ENCODE results near the gene BMAL2.

Gene BMAL2

GRCh38 chr12:27324530-27324929, 8.1 kb upstream of the BMAL2 start:
- DNase-seq = peak; percentile 28

GRCh38 chr12:27330846-27331245, 1.8 kb upstream of the BMAL2 start:
- no peak for DNase-seq

GRCh38 chr12:27331291-27331926, 1.2 kb upstream of the BMAL2 start:
- peak; percentile 88 for DNase-seq

- no peak for DNase-seq
Measured at GRCh38 chr12:27331927-27332324, 710 bp upstream of the BMAL2 start.

- DNase-seq = no peak
Measured at GRCh38 chr12:27332407-27332713, 276 bp upstream of the BMAL2 start.

GRCh38 chr12:27333403-27334009, 870 bp downstream of the BMAL2 start:
- DNase-seq = no peak

- DNase-seq = no peak
Measured at GRCh38 chr12:27334042-27334720, 1.5 kb downstream of the BMAL2 start.

- no peak for DNase-seq
Measured at GRCh38 chr12:27334721-27335082, 2.1 kb downstream of the BMAL2 start.

- DNase-seq = no peak
Measured at GRCh38 chr12:27335364-27336281, 3.0 kb downstream of the BMAL2 start.

GRCh38 chr12:27336282-27336653, 3.6 kb downstream of the BMAL2 start:
- DNase-seq = no peak

- no peak for DNase-seq
Measured at GRCh38 chr12:27337376-27337775, 4.7 kb downstream of the BMAL2 start.

- DNase-seq = no peak
Measured at GRCh38 chr12:27338473-27338872, 5.8 kb downstream of the BMAL2 start.

GRCh38 chr12:27340971-27341370, 8.3 kb downstream of the BMAL2 start:
- DNase-seq = no peak

- no peak for DNase-seq
Measured at GRCh38 chr12:27342536-27342935, 9.9 kb downstream of the BMAL2 start.

GRCh38 chr12:27343255-27344000, 10.8 kb downstream of the BMAL2 start:
- peak; percentile 93 for DNase-seq

- no peak for DNase-seq
Measured at GRCh38 chr12:27344246-27344645, 11.6 kb downstream of the BMAL2 start.

GRCh38 chr12:27344760-27345159, 12.1 kb downstream of the BMAL2 start:
- no peak for DNase-seq

GRCh38 chr12:27345376-27345775, 12.7 kb downstream of the BMAL2 start:
- DNase-seq = no peak

- no peak for DNase-seq
Measured at GRCh38 chr12:27347779-27348178, 15.1 kb downstream of the BMAL2 start.

- no peak for DNase-seq
Measured at GRCh38 chr12:27351476-27351875, 18.8 kb downstream of the BMAL2 start.

- DNase-seq = no peak
Measured at GRCh38 chr12:27355486-27355885, 22.9 kb downstream of the BMAL2 start.

GRCh38 chr12:27355979-27356378, 23.3 kb downstream of the BMAL2 start:
- no peak for DNase-seq
